ENCODE measurements around the gene OBSL1. TPM values are rescaled to one million over a fixed set of nuclear protein-coding genes. Genes with fewer than 3 reads are reported as not detected.

The OBSL1 gene
- total RNA-seq, 2 donors from 2014 or later = 121 to 187 TPM

- peak; percentile 62 for DNase-seq
- intact Hi-C loops (cut with DNase I) = no loop called here
- ATAC-seq = peak; percentile 69 to 73
Measured at GRCh38 chr2:219509780-219510511, 61.4 kb downstream of the OBSL1 start.

GRCh38 chr2:219508971-219509779 lies 62.2 kb downstream of the OBSL1 start:
- peak; percentile 9 to 29 for ATAC-seq
- no peak for DNase-seq
- intact Hi-C loops (cut with DNase I) = no loop called here

GRCh38 chr2:219508444-219508734 lies 63.0 kb downstream of the OBSL1 start:
- no peak for ATAC-seq
- DNase-seq = no peak
- intact Hi-C loops (cut with DNase I) = no loop called here

- peak; percentile 5 to 24 for ATAC-seq
- intact Hi-C loops (cut with DNase I) = no loop called here
- DNase-seq = no peak
Measured at GRCh38 chr2:219507581-219508443, 63.5 kb downstream of the OBSL1 start.

- DNase-seq (no peak), ATAC-seq (no peak)
- intact Hi-C loops (cut with DNase I) = no loop called here
Measured at GRCh38 chr2:219506802-219507526, 64.4 kb downstream of the OBSL1 start.

- ATAC-seq (no peak), DNase-seq (no peak)
- intact Hi-C loops (cut with DNase I) = no loop called here
Measured at GRCh38 chr2:219506153-219506801, 65.1 kb downstream of the OBSL1 start.

GRCh38 chr2:219505585-219505984 lies 65.8 kb downstream of the OBSL1 start:
- intact Hi-C loops (cut with DNase I) = no loop called here
- DNase-seq (no peak), ATAC-seq (no peak)

GRCh38 chr2:219502618-219503017 lies 68.7 kb downstream of the OBSL1 start:
- DNase-seq (no peak), ATAC-seq (no peak)
- intact Hi-C loops (cut with DNase I) = no loop called here

- intact Hi-C loops (cut with DNase I) = no loop called here
- DNase-seq = no peak
- ATAC-seq = no peak
Measured at GRCh38 chr2:219501849-219502248, 69.5 kb downstream of the OBSL1 start.

Small RNA genes lying within 50 kb of the gene (microRNA-seq; reads per million reads assigned to microRNA genes)
- gene MIR3132 = 3.3 to 4.2 reads per million in 2 donors

Other genes starting within 250 kb of the OBSL1 start
- gene RESP18, start 238.8 kb downstream of the OBSL1 start, total RNA-seq = not detected
- 10 to 100 TPM; 52.6 to 70.5 TPM for gene DNPEP, start 183.6 kb downstream of the OBSL1 start, total RNA-seq
- gene DES, start 153.2 kb downstream of the OBSL1 start, total RNA-seq = 1,000 to 10,000 TPM; 5,895 to 7,519 TPM
- 10 to 100 TPM; 94.6 to 94.9 TPM for gene SPEG, start 136.7 kb downstream of the OBSL1 start, total RNA-seq
- 10 to 100 TPM; 29.0 to 30.0 TPM for gene GMPPA, start 72.6 kb downstream of the OBSL1 start, total RNA-seq
- under 1 TPM in 1 of 2 donors, not detected in 1; 0.32 TPM for gene ASIC4, start 57.1 kb downstream of the OBSL1 start, total RNA-seq
- gene CHPF, start 27.7 kb downstream of the OBSL1 start, total RNA-seq = 100 to 1,000 TPM in 1 of 2 donors, 10 to 100 TPM in 1; 72.4 to 113 TPM
- 1 to 10 TPM; 3.2 to 4.1 TPM for gene TMEM198, start 27.5 kb downstream of the OBSL1 start, total RNA-seq
- 10 to 100 TPM in 1 of 2 donors, 1 to 10 TPM in 1; 2.2 to 16.2 TPM for gene INHA, start 771 bp upstream of the OBSL1 start, total RNA-seq
- gene STK11IP, start 26.3 kb upstream of the OBSL1 start, total RNA-seq = 10 to 100 TPM; 12.4 to 14.1 TPM
- gene SLC4A3, start 56.1 kb upstream of the OBSL1 start, total RNA-seq = 100 to 1,000 TPM; 261 to 360 TPM